ENCODE measurements around the gene MAP3K2.

Gene MAP3K2

DNA sequence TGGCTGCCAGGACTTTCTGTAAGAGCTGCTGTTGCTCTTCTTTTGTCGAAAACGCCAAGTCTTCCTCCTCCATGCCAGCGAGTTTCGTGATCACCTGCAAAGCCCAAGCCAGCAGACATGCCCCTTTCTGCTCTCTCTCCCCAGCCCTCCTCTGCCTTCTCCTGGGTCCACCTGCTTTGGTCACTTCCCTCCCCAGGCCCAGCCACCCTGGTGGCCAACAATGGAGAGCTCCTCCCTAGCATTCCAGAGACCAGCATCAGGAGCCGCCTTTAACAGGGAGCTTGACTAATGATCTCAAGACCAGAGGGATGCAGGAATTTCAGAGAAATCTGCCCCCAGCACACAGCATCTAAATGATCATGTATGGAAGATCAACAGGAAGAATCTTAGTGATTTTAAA lies 128.4 kb downstream of the MAP3K2 start:
- Histone ChIP-seq H3K36me3 (ENCODE audit: insufficient read depth, low read length) (peaks cover 48% of the 10 kb centered on the region; the same call in 1 of the 2 replicates), H3K4me1 (ENCODE audit: insufficient read depth, low read length, poor library complexity, severe bottlenecking) (peaks cover 4% of the 10 kb centered on the region), H3K4me2 (ENCODE audit: low read depth, low read length, poor library complexity, severe bottlenecking) (no peak overlapping the region), H3K9me3 (ENCODE audit: insufficient read depth, low read depth, low read length) (no peaks in the 10 kb centered on the region), H2AFZ (ENCODE audit: low read length) (no peak overlapping the region), H3K9me2 (replicated peaks; ENCODE audit: low read depth, low read length) (no peaks in the 10 kb centered on the region), H3K4me3 (ENCODE audit: low read length, poor library complexity, severe bottlenecking) (no peak overlapping the region), H3K79me2 (ENCODE audit: insufficient read depth, low read length) (no peaks in the 10 kb centered on the region), H3K27me3 (ENCODE audit: insufficient read depth, low read length, poor library complexity, severe bottlenecking) (no peaks in the 10 kb centered on the region), H4K20me1 (ENCODE audit: insufficient read depth, low read length, poor library complexity, severe bottlenecking) (no peaks in the 10 kb centered on the region), H3F3A (ENCODE audit: low read depth) (no peaks in the 10 kb centered on the region), H3K9ac (ENCODE audit: low read depth, low read length, poor library complexity, severe bottlenecking) (no peak overlapping the region)
- TF ChIP-seq, protein P1, sequence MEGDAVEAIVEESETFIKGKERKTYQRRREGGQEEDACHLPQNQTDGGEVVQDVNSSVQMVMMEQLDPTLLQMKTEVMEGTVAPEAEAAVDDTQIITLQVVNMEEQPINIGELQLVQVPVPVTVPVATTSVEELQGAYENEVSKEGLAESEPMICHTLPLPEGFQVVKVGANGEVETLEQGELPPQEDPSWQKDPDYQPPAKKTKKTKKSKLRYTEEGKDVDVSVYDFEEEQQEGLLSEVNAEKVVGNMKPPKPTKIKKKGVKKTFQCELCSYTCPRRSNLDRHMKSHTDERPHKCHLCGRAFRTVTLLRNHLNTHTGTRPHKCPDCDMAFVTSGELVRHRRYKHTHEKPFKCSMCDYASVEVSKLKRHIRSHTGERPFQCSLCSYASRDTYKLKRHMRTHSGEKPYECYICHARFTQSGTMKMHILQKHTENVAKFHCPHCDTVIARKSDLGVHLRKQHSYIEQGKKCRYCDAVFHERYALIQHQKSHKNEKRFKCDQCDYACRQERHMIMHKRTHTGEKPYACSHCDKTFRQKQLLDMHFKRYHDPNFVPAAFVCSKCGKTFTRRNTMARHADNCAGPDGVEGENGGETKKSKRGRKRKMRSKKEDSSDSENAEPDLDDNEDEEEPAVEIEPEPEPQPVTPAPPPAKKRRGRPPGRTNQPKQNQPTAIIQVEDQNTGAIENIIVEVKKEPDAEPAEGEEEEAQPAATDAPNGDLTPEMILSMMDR (conservative IDR thresholded peaks at IDR 0.05; ENCODE audit: low read length), result no peak
- no peak for TF ChIP-seq EZH2phosphoT487 (IDR thresholded peaks at IDR 0.05; ENCODE audit: borderline replicate concordance)

DNA sequence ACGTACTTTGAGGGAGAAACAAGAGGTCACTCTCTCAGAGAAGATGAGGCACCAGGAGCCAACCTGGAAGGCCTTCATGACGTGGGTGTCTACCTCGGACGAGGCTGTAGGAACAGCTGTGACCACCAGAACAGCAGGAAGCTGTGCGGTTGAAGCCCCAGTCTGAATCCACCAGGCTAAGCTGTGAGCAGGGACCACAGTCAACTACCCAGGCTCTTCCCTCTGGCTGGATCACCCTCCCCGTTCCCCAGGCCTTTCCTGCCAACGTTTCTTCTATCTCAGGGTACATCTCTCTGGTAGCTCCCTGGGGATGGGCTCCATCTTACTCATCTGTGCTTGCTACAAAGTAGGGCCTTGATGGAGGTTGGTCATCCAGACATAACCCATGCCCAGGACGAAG lies 130.9 kb downstream of the MAP3K2 start:
- H3K4me3 ChIP-seq (ENCODE audit: low read length, poor library complexity, severe bottlenecking), result no peak overlapping the region
- H2AFZ ChIP-seq (ENCODE audit: low read length), result no peak overlapping the region
- no peaks in the 10 kb centered on the region for H3K79me2 ChIP-seq (ENCODE audit: insufficient read depth, low read length)
- H3K9ac ChIP-seq (ENCODE audit: low read depth, low read length, poor library complexity, severe bottlenecking), result no peak overlapping the region
- peaks cover 4% of the 10 kb centered on the region for H3K4me1 ChIP-seq (ENCODE audit: insufficient read depth, low read length, poor library complexity, severe bottlenecking)
- no peaks in the 10 kb centered on the region for H3F3A ChIP-seq (ENCODE audit: low read depth)
- no peaks in the 10 kb centered on the region for H3K27me3 ChIP-seq (ENCODE audit: insufficient read depth, low read length, poor library complexity, severe bottlenecking)
- H4K20me1 ChIP-seq (ENCODE audit: insufficient read depth, low read length, poor library complexity, severe bottlenecking), result no peaks in the 10 kb centered on the region
- H3K9me2 ChIP-seq (replicated peaks; ENCODE audit: low read depth, low read length), result no peaks in the 10 kb centered on the region
- H3K36me3 ChIP-seq (ENCODE audit: insufficient read depth, low read length), result peaks cover 46% of the 10 kb centered on the region; the same call in 1 of the 2 replicates
- no peak overlapping the region for H3K4me2 ChIP-seq (ENCODE audit: low read depth, low read length, poor library complexity, severe bottlenecking)
- no peaks in the 10 kb centered on the region for H3K9me3 ChIP-seq (ENCODE audit: insufficient read depth, low read depth, low read length)
- TF ChIP-seq, protein P1 (conservative IDR thresholded peaks at IDR 0.05; ENCODE audit: low read length), result no peak
- no peak for TF ChIP-seq EZH2phosphoT487 (IDR thresholded peaks at IDR 0.05; ENCODE audit: borderline replicate concordance)

DNA sequence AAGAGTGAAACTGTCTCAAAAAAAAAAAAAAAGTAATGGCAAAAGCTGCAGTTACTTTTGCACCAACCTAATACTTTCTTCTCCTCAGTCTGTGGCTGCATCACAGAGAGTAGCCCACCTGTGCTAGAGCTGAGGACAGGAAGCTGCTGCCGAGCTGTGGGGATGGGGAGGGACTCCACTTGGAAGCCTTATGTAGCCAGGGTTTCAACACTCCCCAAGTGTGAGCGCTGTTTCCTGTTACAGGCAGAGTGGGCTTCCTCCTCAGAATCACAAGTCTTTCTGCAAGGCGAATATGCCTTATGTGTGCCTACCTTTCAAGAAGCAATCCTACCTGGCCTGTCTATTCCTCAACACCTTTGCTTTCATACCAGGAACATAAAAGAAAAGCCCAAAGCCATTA lies 131.4 kb downstream of the MAP3K2 start:
- Histone ChIP-seq H3K79me2 (ENCODE audit: insufficient read depth, low read length) (no peaks in the 10 kb centered on the region), H3K27me3 (ENCODE audit: insufficient read depth, low read length, poor library complexity, severe bottlenecking) (no peaks in the 10 kb centered on the region), H3F3A (ENCODE audit: low read depth) (no peaks in the 10 kb centered on the region), H2AFZ (ENCODE audit: low read length) (no peak overlapping the region), H4K20me1 (ENCODE audit: insufficient read depth, low read length, poor library complexity, severe bottlenecking) (no peaks in the 10 kb centered on the region), H3K9me2 (replicated peaks; ENCODE audit: low read depth, low read length) (no peaks in the 10 kb centered on the region), H3K9me3 (ENCODE audit: insufficient read depth, low read depth, low read length) (no peaks in the 10 kb centered on the region), H3K4me2 (ENCODE audit: low read depth, low read length, poor library complexity, severe bottlenecking) (no peak overlapping the region), H3K4me3 (ENCODE audit: low read length, poor library complexity, severe bottlenecking) (no peak overlapping the region), H3K4me1 (ENCODE audit: insufficient read depth, low read length, poor library complexity, severe bottlenecking) (peaks cover 4% of the 10 kb centered on the region), H3K36me3 (ENCODE audit: insufficient read depth, low read length) (peaks cover 41% of the 10 kb centered on the region; the same call in 1 of the 2 replicates), H3K9ac (ENCODE audit: low read depth, low read length, poor library complexity, severe bottlenecking) (no peak overlapping the region)
- no peak for TF ChIP-seq EZH2phosphoT487 (IDR thresholded peaks at IDR 0.05; ENCODE audit: borderline replicate concordance)
- TF ChIP-seq, protein P1 (conservative IDR thresholded peaks at IDR 0.05; ENCODE audit: low read length), result no peak

All from Loucy (cell line).